Neural cell (in vitro differentiated cells): ENCODE data around the gene AP3B1. TPM values are rescaled to one million over a fixed set of nuclear protein-coding genes. Genes with fewer than 3 reads are reported as not detected.
"Not testable (repeated sequence)": the region's sequence is repeated elsewhere in the genome, so short reads cannot be mapped to it uniquely, and the experiment has no call there.

Experiments used
- H2AFZ ChIP-seq: fragments of 200-600, 300-800 bp; sonication (generic), shearing (Covaris generic); 2 replicates; pipeline ENCODE4 v1.6.0; 2014; ENCODE audit warnings: low read depth, mild to moderate bottlenecking, antibody characterized with exemption, low read length, moderate library complexity
- H3F3A ChIP-seq: fragments of 200-600 bp; shearing (Covaris generic); 2 replicates; pipeline ENCODE4 v1.6.1; 2016; ENCODE audit warnings: mild to moderate bottlenecking, moderate library complexity, mixed read lengths, antibody characterized with exemption, low read length; ENCODE audit not compliant: insufficient read depth, poor library complexity, severe bottlenecking
- H3K27ac ChIP-seq: fragments of 200-600, 300-800 bp; sonication (generic), shearing (Covaris generic); 2 replicates; pipeline ENCODE4 v1.5.1; 2014; ENCODE audit warnings: mild to moderate bottlenecking, low read length, moderate library complexity
- H3K27me3 ChIP-seq: fragments of 300-800, 200-600 bp; sonication (generic), shearing (Covaris generic); 2 replicates; pipeline ENCODE4 v1.6.0; 2014; ENCODE audit warnings: mild to moderate bottlenecking, low read depth, low read length, moderate library complexity; ENCODE audit not compliant: insufficient read depth
- H3K36me3 ChIP-seq: fragments of 300-800, 200-600 bp; sonication (generic), shearing (Covaris generic); 2 replicates; pipeline ENCODE4 v1.5.1; 2014; ENCODE audit warnings: mild to moderate bottlenecking, antibody characterized with exemption, low read length, moderate library complexity; ENCODE audit not compliant: insufficient read depth
- H3K4me2 ChIP-seq: fragments of 300-800, 200-600 bp; sonication (generic), shearing (Covaris generic); 2 replicates; pipeline ENCODE4 v1.6.0; 2014; ENCODE audit warnings: mild to moderate bottlenecking, low read length
- H3K4me3 ChIP-seq: fragments of 300-800, 200-600 bp; sonication (generic), shearing (Covaris generic); 2 replicates; pipeline ENCODE4 v1.5.1; 2014; ENCODE audit warnings: mild to moderate bottlenecking, low read length, moderate library complexity
- H3K79me2 ChIP-seq: fragments of 200-600 bp; shearing (Covaris generic); replicated peaks from 2 replicates; pipeline ENCODE4 v1.6.0; 2014; ENCODE audit warnings: mild to moderate bottlenecking, low read length, moderate library complexity; ENCODE audit not compliant: insufficient read depth
- H3K9ac ChIP-seq: fragments of 300-800, 200-600 bp; sonication (generic), shearing (Covaris generic); 2 replicates; pipeline ENCODE4 v1.6.1; 2016; ENCODE audit warnings: mild to moderate bottlenecking, low read length, mixed read lengths
- H3K9me2 ChIP-seq: fragments of 200-600 bp; shearing (Covaris generic); 2 replicates; pipeline ENCODE4 v1.6.1; 2016; ENCODE audit warnings: mild to moderate bottlenecking, low read length, mixed read lengths; ENCODE audit not compliant: insufficient read depth
- H3K9me3 ChIP-seq: fragments of 200-600, 300-800 bp; sonication (generic), shearing (Covaris generic); 2 replicates; pipeline ENCODE4 v1.6.1; 2016; ENCODE audit warnings: mild to moderate bottlenecking, mixed run types, low read length, moderate library complexity, mixed read lengths
- H4K20me1 ChIP-seq: fragments of 200-600 bp; shearing (Covaris generic); 2 replicates; pipeline ENCODE4 v1.6.1; 2016; ENCODE audit warnings: mild to moderate bottlenecking, mixed run types; ENCODE audit not compliant: insufficient read depth
- CTCF ChIP-seq: fragments of 450-650 bp; IDR thresholded peaks from 2 replicates; pipeline ENCODE4 v1.5.1; 2014; ENCODE audit warnings: antibody characterized with exemption, mild to moderate bottlenecking, moderate library complexity; ENCODE audit not compliant: poor library complexity, severe bottlenecking
- EP300 ChIP-seq: fragments of 450-650 bp; conservative IDR thresholded peaks from 2 replicates; pipeline ENCODE4 v1.6.1; 2014; ENCODE audit warnings: antibody characterized with exemption, mild to moderate bottlenecking, moderate library complexity; ENCODE audit not compliant: poor library complexity, severe bottlenecking
- EZH2 ChIP-seq: fragments of 200-600, 300-800 bp; shearing (Covaris generic), sonication (generic); IDR thresholded peaks from 2 replicates; pipeline ENCODE4 v1.6.1; 2014; ENCODE audit warnings: antibody characterized with exemption, low read length, borderline replicate concordance, mild to moderate bottlenecking; ENCODE audit not compliant: insufficient read depth, poor library complexity, severe bottlenecking
- MXI1 ChIP-seq: fragments of 450-650 bp; conservative IDR thresholded peaks from 2 replicates; pipeline ENCODE4 v1.6.1; 2014; ENCODE audit warnings: antibody characterized with exemption, mild to moderate bottlenecking; ENCODE audit not compliant: poor library complexity, severe bottlenecking
- POLR2AphosphoS5 ChIP-seq: IDR thresholded peaks from 2 replicates; pipeline ENCODE4 v1.6.1; 2012
- RAD21 ChIP-seq: fragments of 450-650 bp; conservative IDR thresholded peaks from 2 replicates; pipeline ENCODE4 v1.6.1; 2014; ENCODE audit warnings: antibody characterized with exemption, mild to moderate bottlenecking, moderate library complexity
- SMC3 ChIP-seq: fragments of 450-650 bp; conservative IDR thresholded peaks from 2 replicates; pipeline ENCODE4 v1.6.1; 2014; ENCODE audit warnings: antibody characterized with exemption, mild to moderate bottlenecking, moderate library complexity; ENCODE audit not compliant: poor library complexity
- TAF1 ChIP-seq: IDR thresholded peaks from 2 replicates; pipeline ENCODE4 v1.6.1; 2012; ENCODE audit warnings: low read depth
- polyA plus RNA-seq: library from polyadenylated mRNA; depleted of rRNA; stranded (reverse); fragments of >200 nt; gene quantifications from 2 replicates; pipeline ENCODE4 v1.2.3, GENCODE V29; 2014
- TF ChIP-seq, protein P1 (sequence below): IDR thresholded peaks from 2 replicates; pipeline ENCODE4 v1.6.1; 2012; ENCODE audit warnings: borderline replicate concordance

AP3B1 gene
- polyA plus RNA-seq, 1 donor from 2014 or later, result 8.5 TPM

DNA sequence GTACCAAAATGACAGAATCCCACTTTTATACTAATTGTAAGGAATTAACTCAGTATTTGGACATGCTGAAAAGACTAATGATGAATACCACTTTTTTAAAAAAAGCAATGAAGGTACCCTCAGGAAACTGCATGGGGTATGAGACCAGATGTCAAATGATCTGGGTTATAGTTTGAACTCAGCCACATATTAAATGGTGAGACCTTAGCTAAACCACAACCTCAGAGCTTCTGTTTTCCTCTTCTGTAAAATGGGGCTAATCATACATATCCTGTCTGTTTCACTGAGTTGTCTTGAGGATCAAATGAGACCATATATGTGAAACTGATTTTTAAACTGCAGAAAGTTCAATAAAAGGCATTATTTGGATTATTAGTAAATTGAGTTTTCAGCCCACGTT lies 238.4 kb downstream of the AP3B1 start:
- Histone ChIP-seq H3K9ac (no peak overlapping the region), H3K4me3 (no peak overlapping the region), H3K9me2 (no peaks in the 10 kb centered on the region), H3K27ac (no peak overlapping the region), H3K27me3 (no peaks in the 10 kb centered on the region), H3K79me2 (no peaks in the 10 kb centered on the region), H3K36me3 (no peaks in the 10 kb centered on the region), H3F3A (no peaks in the 10 kb centered on the region), H3K9me3 (no peaks in the 10 kb centered on the region), H4K20me1 (no peaks in the 10 kb centered on the region), H3K4me2 (no peak overlapping the region), H2AFZ (no peak overlapping the region)
- no peak for TF ChIP-seq MXI1
- TF ChIP-seq, protein P1, sequence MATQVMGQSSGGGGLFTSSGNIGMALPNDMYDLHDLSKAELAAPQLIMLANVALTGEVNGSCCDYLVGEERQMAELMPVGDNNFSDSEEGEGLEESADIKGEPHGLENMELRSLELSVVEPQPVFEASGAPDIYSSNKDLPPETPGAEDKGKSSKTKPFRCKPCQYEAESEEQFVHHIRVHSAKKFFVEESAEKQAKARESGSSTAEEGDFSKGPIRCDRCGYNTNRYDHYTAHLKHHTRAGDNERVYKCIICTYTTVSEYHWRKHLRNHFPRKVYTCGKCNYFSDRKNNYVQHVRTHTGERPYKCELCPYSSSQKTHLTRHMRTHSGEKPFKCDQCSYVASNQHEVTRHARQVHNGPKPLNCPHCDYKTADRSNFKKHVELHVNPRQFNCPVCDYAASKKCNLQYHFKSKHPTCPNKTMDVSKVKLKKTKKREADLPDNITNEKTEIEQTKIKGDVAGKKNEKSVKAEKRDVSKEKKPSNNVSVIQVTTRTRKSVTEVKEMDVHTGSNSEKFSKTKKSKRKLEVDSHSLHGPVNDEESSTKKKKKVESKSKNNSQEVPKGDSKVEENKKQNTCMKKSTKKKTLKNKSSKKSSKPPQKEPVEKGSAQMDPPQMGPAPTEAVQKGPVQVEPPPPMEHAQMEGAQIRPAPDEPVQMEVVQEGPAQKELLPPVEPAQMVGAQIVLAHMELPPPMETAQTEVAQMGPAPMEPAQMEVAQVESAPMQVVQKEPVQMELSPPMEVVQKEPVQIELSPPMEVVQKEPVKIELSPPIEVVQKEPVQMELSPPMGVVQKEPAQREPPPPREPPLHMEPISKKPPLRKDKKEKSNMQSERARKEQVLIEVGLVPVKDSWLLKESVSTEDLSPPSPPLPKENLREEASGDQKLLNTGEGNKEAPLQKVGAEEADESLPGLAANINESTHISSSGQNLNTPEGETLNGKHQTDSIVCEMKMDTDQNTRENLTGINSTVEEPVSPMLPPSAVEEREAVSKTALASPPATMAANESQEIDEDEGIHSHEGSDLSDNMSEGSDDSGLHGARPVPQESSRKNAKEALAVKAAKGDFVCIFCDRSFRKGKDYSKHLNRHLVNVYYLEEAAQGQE, result no peak
- no peak for TF ChIP-seq SMC3
- no peak for TF ChIP-seq RAD21
- no peak for TF ChIP-seq EP300
- TF ChIP-seq POLR2AphosphoS5, result no peak
- no peak for TF ChIP-seq CTCF
- no peak for TF ChIP-seq EZH2
- TF ChIP-seq TAF1, result no peak

GRCh38 chr5:78050888-78051287 lies 243.6 kb downstream of the AP3B1 start:
- H3K9me2 ChIP-seq, result no peaks in the 10 kb centered on the region
- no peak overlapping the region for H3K4me2 ChIP-seq
- no peaks in the 10 kb centered on the region for H4K20me1 ChIP-seq
- H3K79me2 ChIP-seq, result no peaks in the 10 kb centered on the region
- no peaks in the 10 kb centered on the region for H3K27me3 ChIP-seq
- H3F3A ChIP-seq, result no peaks in the 10 kb centered on the region
- H3K9me3 ChIP-seq, result no peaks in the 10 kb centered on the region
- no peak for TF ChIP-seq EP300
- TF ChIP-seq RAD21, result no peak
- TF ChIP-seq SMC3, result no peak
- no peak for TF ChIP-seq POLR2AphosphoS5
- TF ChIP-seq MXI1, result no peak
- no peak overlapping the region for H3K9ac ChIP-seq
- no peak overlapping the region for H3K4me3 ChIP-seq
- H3K27ac ChIP-seq, result no peak overlapping the region
- no peak overlapping the region for H2AFZ ChIP-seq
- H3K36me3 ChIP-seq, result no peaks in the 10 kb centered on the region

- H3K27me3 ChIP-seq, H3K9me3 ChIP-seq, H3K36me3 ChIP-seq, H2AFZ ChIP-seq, H3K9ac ChIP-seq, H3F3A ChIP-seq, H3K4me3 ChIP-seq, H3K79me2 ChIP-seq, H3K4me2 ChIP-seq, H4K20me1 ChIP-seq, H3K9me2 ChIP-seq, H3K27ac ChIP-seq: not testable (repeated sequence)
These were observed 247.7 kb downstream of the AP3B1 start for GRCh38 chr5:78046823-78047222.
